ENCODE data around the gene MTHFR. TPM values are rescaled to one million over a fixed set of nuclear protein-coding genes. Genes with fewer than 3 reads are reported as not detected.

The MTHFR gene
- total RNA-seq, 2 experiments from 2014 or later, result 9.6 TPM

- Mint-ChIP-seq H3K9me3 (no peaks in the 10 kb centered on the region), H3K36me3 (ENCODE audit: low read depth) (peaks cover 24% of the 10 kb centered on the region), H3K4me1 (ENCODE audit: low read depth) (no peaks in the 10 kb centered on the region), H3K4me3 (no peak overlapping the region), H3K27ac (no peak overlapping the region), H3K27me3 (no peaks in the 10 kb centered on the region)
- CTCF ChIA-PET, result no interaction called here
- intact Hi-C loops (cut with micrococcal nuclease), result no loop called here
- no peak for TF ChIP-seq CTCF (IDR thresholded peaks at IDR 0.05)
- POLR2A ChIA-PET, result interaction anchor here (4.6 kb wide), 1 partner anchor 75 kb away, joined by 24 read pairs; no protein-coding TSS in a partner anchor
- ATAC-seq (no peak), DNase-seq (no peak)
Observed at GRCh38 chr1:11833900-11834299, 28.1 kb upstream of the MTHFR start.

- no peak overlapping the region for H3K4me3 Mint-ChIP-seq
- H3K27ac Mint-ChIP-seq, result no peak overlapping the region
- ChIA-PET CTCF (no interaction called here), POLR2A (interaction anchor here (4.6 kb wide), 1 partner anchor 75 kb away, joined by 24 read pairs; no protein-coding TSS in a partner anchor)
- peaks cover 21% of the 10 kb centered on the region for H3K36me3 Mint-ChIP-seq (ENCODE audit: low read depth)
- H3K27me3 Mint-ChIP-seq, result no peaks in the 10 kb centered on the region
- intact Hi-C loops (cut with micrococcal nuclease), result no loop called here
- DNase-seq (no peak), ATAC-seq (no peak)
- no peak for TF ChIP-seq CTCF (IDR thresholded peaks at IDR 0.05)
- no peaks in the 10 kb centered on the region for H3K4me1 Mint-ChIP-seq (ENCODE audit: low read depth)
- no peaks in the 10 kb centered on the region for H3K9me3 Mint-ChIP-seq
Observed at GRCh38 chr1:11833497-11833896, 27.7 kb upstream of the MTHFR start.

GRCh38 chr1:11831945-11832725 is 26.4 kb upstream of the MTHFR start:
- intact Hi-C loops (cut with micrococcal nuclease), result no loop called here
- ChIA-PET POLR2A (interaction anchor here (4.6 kb wide), 1 partner anchor 77 kb away, joined by 24 read pairs; no protein-coding TSS in a partner anchor), CTCF (interaction anchor here (0.6 to 1.4 kb wide), 2 partner anchors 61 to 361 kb away, joined by 3 read pairs; no protein-coding TSS in a partner anchor)
- H3K27me3 Mint-ChIP-seq, result no peaks in the 10 kb centered on the region
- H3K4me3 Mint-ChIP-seq, result no peak overlapping the region
- no peak overlapping the region for H3K27ac Mint-ChIP-seq
- TF ChIP-seq CTCF (IDR thresholded peaks at IDR 0.05), result no peak
- DNase-seq (no peak), ATAC-seq (no peak)
- H3K9me3 Mint-ChIP-seq, result no peaks in the 10 kb centered on the region
- peaks cover 16% of the 10 kb centered on the region for H3K36me3 Mint-ChIP-seq (ENCODE audit: low read depth)
- no peaks in the 10 kb centered on the region for H3K4me1 Mint-ChIP-seq (ENCODE audit: low read depth)

GRCh38 chr1:11828511-11828910 is 22.7 kb upstream of the MTHFR start:
- TF ChIP-seq CTCF (IDR thresholded peaks at IDR 0.05), result no peak
- ATAC-seq (no peak), DNase-seq (no peak)
- no peaks in the 10 kb centered on the region for H3K27me3 Mint-ChIP-seq
- POLR2A ChIA-PET, result interaction anchor here (0.6 to 2.1 kb wide), 3 partner anchors 79 to 603 kb away, joined by 3 to 11 read pairs (median 3); no protein-coding TSS in a partner anchor
- intact Hi-C loops (cut with micrococcal nuclease), result no loop called here
- H3K4me1 Mint-ChIP-seq (ENCODE audit: low read depth), result no peaks in the 10 kb centered on the region
- peaks cover 5% of the 10 kb centered on the region for H3K36me3 Mint-ChIP-seq (ENCODE audit: low read depth)
- H3K27ac Mint-ChIP-seq, result no peak overlapping the region
- H3K4me3 Mint-ChIP-seq, result no peak overlapping the region
- CTCF ChIA-PET, result interaction anchor here (2.7 kb wide), 1 partner anchor 9 kb away, joined by 13 read pairs; no protein-coding TSS in a partner anchor
- H3K9me3 Mint-ChIP-seq, result no peaks in the 10 kb centered on the region

GRCh38 chr1:11826946-11827345 is 21.2 kb upstream of the MTHFR start:
- Mint-ChIP-seq H3K4me1 (ENCODE audit: low read depth) (no peaks in the 10 kb centered on the region), H3K9me3 (no peaks in the 10 kb centered on the region), H3K27me3 (no peaks in the 10 kb centered on the region), H3K4me3 (no peak overlapping the region), H3K27ac (no peak overlapping the region), H3K36me3 (ENCODE audit: low read depth) (peaks cover 5% of the 10 kb centered on the region)
- intact Hi-C loops (cut with micrococcal nuclease), result no loop called here
- CTCF ChIA-PET, result interaction anchor here (2.7 kb wide), 1 partner anchor 11 kb away, joined by 13 read pairs; no protein-coding TSS in a partner anchor
- ATAC-seq, result no peak
- POLR2A ChIA-PET, result interaction anchor here (1.2 kb wide), 1 partner anchor 81 kb away, joined by 5 read pairs; no protein-coding TSS in a partner anchor
- no peak for TF ChIP-seq CTCF (IDR thresholded peaks at IDR 0.05)
- no peak for DNase-seq

All from activated CD8-positive, alpha-beta T cell treated with anti-CD3 and anti-CD28 coated beads for 36 hours (primary cell).